GM23248 (cell line): ENCODE measurements around the gene AKAP9.

Source experiments
- EZH2 ChIP-seq: fragments of 200-600 bp; sonication (generic); IDR thresholded peaks from 2 replicates; pipeline ENCODE4 v1.6.1; 2018; ENCODE audit warnings: antibody characterized with exemption, mild to moderate bottlenecking; ENCODE audit not compliant: insufficient read depth, poor library complexity, severe bottlenecking
- EZH2phosphoT487 ChIP-seq: fragments of 200-600 bp; sonication (generic); IDR thresholded peaks from 2 replicates; pipeline ENCODE4 v1.6.1; 2018; ENCODE audit warnings: antibody characterized with exemption, moderate library complexity, mild to moderate bottlenecking, low read depth; ENCODE audit not compliant: insufficient read depth

DNA sequence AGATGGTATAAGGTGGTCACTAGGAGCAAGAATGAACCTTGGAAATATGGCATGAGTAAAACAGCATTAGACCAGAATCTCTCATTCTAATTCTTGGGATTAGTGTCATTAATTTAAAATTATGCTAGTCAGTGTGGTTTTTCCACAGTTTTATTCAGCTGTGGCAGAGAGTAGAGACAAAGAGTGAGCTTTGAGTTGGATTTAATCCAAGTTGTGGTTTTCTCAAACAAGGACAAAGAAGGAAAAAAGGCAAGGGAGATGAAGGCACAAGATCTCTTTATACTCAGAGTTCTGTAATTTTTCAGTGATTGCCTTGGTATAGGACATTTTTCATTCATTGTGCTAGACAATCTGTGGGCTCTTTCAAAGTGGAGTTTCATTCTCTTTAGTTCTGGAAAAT lies 28.2 kb upstream of the AKAP9 start:
- TF ChIP-seq EZH2 (no peak), EZH2phosphoT487 (no peak)
